SK-N-SH (cell line): Measurements from ENCODE around the gene SV2C. TPM values are rescaled to one million over a fixed set of nuclear protein-coding genes. Genes with fewer than 3 reads are reported as not detected.

Experiments used
- CTCF ChIA-PET: fragments of 300-600, 350-600 bp; formaldehyde crosslinking; extraction: SDS; loops from one replicate; lab custom pipeline; 2021; lab: Yijun Ruan, JAX
- POLR2A ChIA-PET: fragments of 350-600 bp; sonication (Branson Sonifier 250); formaldehyde crosslinking; extraction: SDS; loops from one replicate; lab custom pipeline; 2020; ENCODE audit warnings: antibody characterized with exemption, inconsistent platforms; lab: Yijun Ruan, JAX
- DNase-seq: peaks from one replicate; pipeline ENCODE4 v3.0.0; 2012
- H2AFZ ChIP-seq: fragments of 200-600 bp; sonication (generic); 2 replicates; pipeline ENCODE4 v1.8.1; 2016; ENCODE audit warnings: antibody characterized with exemption, mild to moderate bottlenecking, low read depth
- H3F3A ChIP-seq: fragments of 200-600 bp; sonication (generic); replicated peaks from 2 replicates; pipeline ENCODE3; 2016; ENCODE audit warnings: antibody characterized with exemption, mild to moderate bottlenecking; ENCODE audit not compliant: insufficient read depth
- H3K27ac ChIP-seq, 2 experiments: fragments of 200-500 bp in 1 of 2; fragments of 200-600 bp in 1 of 2; sonication (Bioruptor generic) in 1 of 2; sonication (generic), shearing (Covaris generic) in 1 of 2; 2 replicates each; pipeline versions ENCODE4 v1.5.1 to v1.6.1; 2014 to 2016; ENCODE audit warnings: low read depth in 2 of 2, inconsistent platforms in 1 of 2, low read length in 1 of 2, mild to moderate bottlenecking in 1 of 2, mixed read lengths in 1 of 2
- H3K27me3 ChIP-seq: fragments of 200-600 bp; sonication (generic), shearing (Covaris generic); 2 replicates; pipeline ENCODE4 v1.6.1; 2016; ENCODE audit warnings: mixed run types; ENCODE audit not compliant: insufficient read depth
- H3K36me3 ChIP-seq, 2 experiments: fragments of 200-500 bp in 1 of 2; fragments of 200-600 bp in 1 of 2; sonication (Bioruptor generic) in 1 of 2; sonication (generic) in 1 of 2; replicated peaks in 1 of 2; 2 replicates each; pipeline versions ENCODE3 to v1.5.1; 2014 to 2016; ENCODE audit warnings: low read length in 1 of 2, mild to moderate bottlenecking in 1 of 2; ENCODE audit not compliant: insufficient read depth in 2 of 2, control insufficient read depth in 1 of 2
- H3K4me1 ChIP-seq, 2 experiments: fragments of 200-500 bp in 1 of 2; fragments of 200-600 bp in 1 of 2; sonication (Bioruptor generic) in 1 of 2; sonication (generic), shearing (Covaris generic) in 1 of 2; 2 replicates each; pipeline versions ENCODE4 v1.5.1 to v1.6.1; 2014 to 2016; ENCODE audit warnings: low read depth in 1 of 2, low read length in 1 of 2, mixed run types in 1 of 2; ENCODE audit not compliant: insufficient read depth in 2 of 2, control insufficient read depth in 1 of 2
- H3K4me2 ChIP-seq: fragments of 200-600 bp; sonication (generic), shearing (Covaris generic); 2 replicates; pipeline ENCODE4 v1.6.1; 2017; ENCODE audit warnings: mixed run types
- H3K4me3 ChIP-seq, 2 experiments: fragments of 200-500 bp in 1 of 2; fragments of 200-600 bp in 1 of 2; sonication (Bioruptor generic) in 1 of 2; sonication (generic), shearing (Covaris generic) in 1 of 2; 2 replicates each; pipeline versions ENCODE4 v1.5.1 to v1.8.1; 2014 to 2016; ENCODE audit warnings: low read depth in 2 of 2, inconsistent platforms in 1 of 2, low read length in 1 of 2, mild to moderate bottlenecking in 1 of 2, mixed read lengths in 1 of 2, moderate library complexity in 1 of 2
- H3K79me2 ChIP-seq: fragments of 200-600 bp; sonication (generic); 2 replicates; pipeline ENCODE4 v1.8.1; 2017; ENCODE audit warnings: mild to moderate bottlenecking; ENCODE audit not compliant: insufficient read depth
- H3K9ac ChIP-seq: fragments of 200-600 bp; sonication (generic); 2 replicates; pipeline ENCODE4 v1.6.1; 2017; ENCODE audit warnings: mixed run types
- H3K9me2 ChIP-seq: fragments of 200-600 bp; sonication (generic); 2 replicates; pipeline ENCODE4 v1.6.1; 2017; ENCODE audit warnings: mixed run types
- H3K9me3 ChIP-seq: fragments of 200-600 bp; sonication (generic); 2 replicates; pipeline ENCODE4 v1.6.1; 2017; ENCODE audit warnings: mixed run types, mild to moderate bottlenecking, moderate library complexity
- H4K20me1 ChIP-seq: fragments of 200-600 bp; sonication (generic); 2 replicates; pipeline ENCODE4 v1.6.1; 2017; ENCODE audit warnings: mild to moderate bottlenecking, mixed run types; ENCODE audit not compliant: insufficient read depth
- FOXJ3 ChIP-seq: sonication (generic); formaldehyde crosslinking; IDR thresholded peaks from 2 replicates; pipeline ENCODE4 v1.5.1; 2020; ENCODE audit warnings: mild to moderate bottlenecking, missing genetic modification reagents
- FOXM1 ChIP-seq: IDR thresholded peaks from 2 replicates; pipeline ENCODE4 v1.4.0; 2012; ENCODE audit warnings: low read depth, mild to moderate bottlenecking
- GABPA ChIP-seq: IDR thresholded peaks from 2 replicates; pipeline ENCODE4 v1.4.0; 2012; ENCODE audit warnings: low read depth, mild to moderate bottlenecking
- GATA2 ChIP-seq: sonication (generic); formaldehyde crosslinking; IDR thresholded peaks from 2 replicates; pipeline ENCODE4 v1.5.0; 2020; ENCODE audit warnings: mild to moderate bottlenecking, missing genetic modification reagents
- IRF3 ChIP-seq: fragments of 150-350 bp; IDR thresholded peaks from 2 replicates; pipeline ENCODE4 v1.6.1; 2016; ENCODE audit warnings: mild to moderate bottlenecking, low read depth, low read length
- JUND ChIP-seq: IDR thresholded peaks from 2 replicates; pipeline ENCODE4 v1.4.0; 2012
- MEF2A ChIP-seq: IDR thresholded peaks from 2 replicates; pipeline ENCODE4 v1.4.0; 2012; ENCODE audit warnings: low read depth, borderline replicate concordance
- MXI1 ChIP-seq: IDR thresholded peaks from 2 replicates; pipeline ENCODE4 v1.6.1; 2012; ENCODE audit warnings: mild to moderate bottlenecking, low read depth, low read length, improper control_type of control experiment
- NFIC ChIP-seq: IDR thresholded peaks from 2 replicates; pipeline ENCODE4 v1.4.0; 2012; ENCODE audit warnings: borderline replicate concordance
- NRF1 ChIP-seq: IDR thresholded peaks from 2 replicates; pipeline ENCODE4 v1.6.1; 2012; ENCODE audit warnings: low read depth, mild to moderate bottlenecking, low read length
- POLR2AphosphoS5 ChIP-seq: IDR thresholded peaks from 2 replicates; pipeline ENCODE4 v1.6.1; 2012; ENCODE audit warnings: low read depth, low read length
- RAD21 ChIP-seq: IDR thresholded peaks from 2 replicates; pipeline ENCODE4 v1.6.1; 2012; ENCODE audit warnings: mild to moderate bottlenecking, low read length
- RCOR1 ChIP-seq: fragments of 150-350 bp; IDR thresholded peaks from 2 replicates; pipeline ENCODE4 v1.6.1; 2017; ENCODE audit warnings: antibody characterized with exemption, low read length
- SIN3A ChIP-seq: IDR thresholded peaks from 2 replicates; pipeline ENCODE4 v1.6.1; 2012; ENCODE audit warnings: low read depth, mild to moderate bottlenecking, low read length, moderate library complexity, borderline replicate concordance
- TCF12 ChIP-seq: IDR thresholded peaks from 2 replicates; pipeline ENCODE4 v1.4.0; 2012
- YY1 ChIP-seq: IDR thresholded peaks from 2 replicates; pipeline ENCODE4 v1.4.0; 2012; ENCODE audit warnings: low read depth, mild to moderate bottlenecking
- ZBTB33 ChIP-seq: IDR thresholded peaks from 2 replicates; pipeline ENCODE4 v1.4.0; 2012; ENCODE audit warnings: low read depth, borderline replicate concordance
- WGBS: methylation state at CpG from one replicate; pipeline ENCODE4 v1.1.6; 2017; ENCODE audit warnings: low lambda C conversion rate; 5-methylcytosine and 5-hydroxymethylcytosine counted together
- polyA plus RNA-seq, 3 experiments: library from polyadenylated mRNA; depleted of rRNA; stranded (reverse); fragments of >200 nt; gene quantifications; 2 replicates each; pipeline ENCODE4 v1.2.3, GENCODE V29; 2012
- TF ChIP-seq, protein P1 (sequence below): fragments of 150-350 bp; IDR thresholded peaks from 2 replicates; pipeline ENCODE4 v1.6.1; 2017; ENCODE audit warnings: antibody characterized with exemption, low read length, low read depth, borderline replicate concordance
- TF ChIP-seq, protein P2 (sequence below): IDR thresholded peaks from 2 replicates; pipeline ENCODE4 v1.4.0; 2012; ENCODE audit warnings: low read depth, borderline replicate concordance

The SV2C gene
- polyA plus RNA-seq, 1 of the 3 experiments (the other 2 are of a cell fraction), result 0.05 TPM

DNA sequence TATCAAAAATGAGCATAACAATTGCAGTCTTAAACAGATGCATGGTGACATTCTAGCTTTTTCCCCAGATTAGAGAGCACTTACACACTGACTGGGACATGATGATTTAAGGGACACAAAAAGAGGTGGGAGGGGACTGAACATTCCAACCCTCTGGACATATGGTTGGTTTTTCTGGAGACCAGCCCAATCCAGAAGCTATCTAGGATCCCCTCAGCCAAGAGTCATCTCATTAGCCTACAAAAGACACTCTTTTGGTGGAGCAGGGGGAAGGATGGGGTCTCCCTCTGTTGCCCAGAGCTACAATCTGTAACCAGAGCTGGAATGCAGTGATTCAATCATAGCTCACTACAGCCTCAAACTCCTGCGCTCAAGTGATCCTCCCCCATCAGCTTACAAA lies 222.6 kb downstream of the SV2C start:
- H3K9me2 ChIP-seq, result no peaks in the 10 kb centered on the region
- no peaks in the 10 kb centered on the region for H3K9me3 ChIP-seq
- H2AFZ ChIP-seq, result no peak overlapping the region
- DNase-seq, result no peak
- TF ChIP-seq RCOR1, result no peak
- TF ChIP-seq MXI1, result no peak
- H4K20me1 ChIP-seq, result no peaks in the 10 kb centered on the region
- H3K79me2 ChIP-seq, result no peaks in the 10 kb centered on the region
- CTCF ChIA-PET, result no interaction called here
- 29% methylated on average over 1 of the region's 1 CpG for WGBS
- H3K9ac ChIP-seq, result no peak overlapping the region
- POLR2A ChIA-PET, result no interaction called here
- H3F3A ChIP-seq, result no peaks in the 10 kb centered on the region
- H3K4me2 ChIP-seq, result no peak overlapping the region
- peaks cover 0 to 2% of the 10 kb centered on the region in 2 experiments for H3K36me3 ChIP-seq
- H3K4me1 ChIP-seq, result peaks cover 0 to 5% of the 10 kb centered on the region in 2 experiments; a peak in 1 of 4 replicates
- H3K4me3 ChIP-seq, result no peak overlapping the region
- H3K27ac ChIP-seq, result no peak overlapping the region
- H3K27me3 ChIP-seq, result no peaks in the 10 kb centered on the region

GRCh38 chr5:76310208-76310607 lies 227.0 kb downstream of the SV2C start:
- H4K20me1 ChIP-seq, result no peaks in the 10 kb centered on the region
- no peaks in the 10 kb centered on the region for H3K9me3 ChIP-seq
- peaks cover 0 to 2% of the 10 kb centered on the region in 2 experiments for H3K36me3 ChIP-seq
- no peak overlapping the region for H3K9ac ChIP-seq
- 31% methylated on average over 1 of the region's 1 CpG for WGBS
- no peak overlapping the region for H2AFZ ChIP-seq
- H3K4me2 ChIP-seq, result no peak overlapping the region
- H3K4me3 ChIP-seq, result no peak overlapping the region
- ChIA-PET POLR2A (no interaction called here), CTCF (interaction anchor here (2.5 kb wide), 1 partner anchor 11 kb away, joined by 6 read pairs; no protein-coding TSS in a partner anchor)
- no peak for TF ChIP-seq RAD21
- no peak for TF ChIP-seq YY1
- no peak for TF ChIP-seq TCF12
- TF ChIP-seq, protein P1, sequence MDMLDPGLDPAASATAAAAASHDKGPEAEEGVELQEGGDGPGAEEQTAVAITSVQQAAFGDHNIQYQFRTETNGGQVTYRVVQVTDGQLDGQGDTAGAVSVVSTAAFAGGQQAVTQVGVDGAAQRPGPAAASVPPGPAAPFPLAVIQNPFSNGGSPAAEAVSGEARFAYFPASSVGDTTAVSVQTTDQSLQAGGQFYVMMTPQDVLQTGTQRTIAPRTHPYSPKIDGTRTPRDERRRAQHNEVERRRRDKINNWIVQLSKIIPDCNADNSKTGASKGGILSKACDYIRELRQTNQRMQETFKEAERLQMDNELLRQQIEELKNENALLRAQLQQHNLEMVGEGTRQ, result no peak
- TF ChIP-seq NFIC, result no peak
- no peak for TF ChIP-seq FOXJ3 (CRISPR knock-in tag)
- TF ChIP-seq FOXM1, result no peak
- no peak for TF ChIP-seq GATA2
- no peak for TF ChIP-seq NRF1
- TF ChIP-seq, protein P2, sequence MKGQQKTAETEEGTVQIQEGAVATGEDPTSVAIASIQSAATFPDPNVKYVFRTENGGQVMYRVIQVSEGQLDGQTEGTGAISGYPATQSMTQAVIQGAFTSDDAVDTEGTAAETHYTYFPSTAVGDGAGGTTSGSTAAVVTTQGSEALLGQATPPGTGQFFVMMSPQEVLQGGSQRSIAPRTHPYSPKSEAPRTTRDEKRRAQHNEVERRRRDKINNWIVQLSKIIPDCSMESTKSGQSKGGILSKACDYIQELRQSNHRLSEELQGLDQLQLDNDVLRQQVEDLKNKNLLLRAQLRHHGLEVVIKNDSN, result no peak
- no peak for TF ChIP-seq IRF3
- TF ChIP-seq MXI1, result no peak
- no peak for TF ChIP-seq JUND
- no peak for TF ChIP-seq RCOR1
- no peak for TF ChIP-seq GABPA
- no peak for TF ChIP-seq ZBTB33
- no peak for TF ChIP-seq POLR2AphosphoS5
- TF ChIP-seq MEF2A, result no peak
- no peak for TF ChIP-seq SIN3A
- H3K4me1 ChIP-seq, result peaks cover 0 to 4% of the 10 kb centered on the region in 2 experiments; a peak in 1 of 4 replicates
- DNase-seq, result no peak
- H3K27ac ChIP-seq, result no peak overlapping the region
- no peaks in the 10 kb centered on the region for H3K27me3 ChIP-seq
- no peaks in the 10 kb centered on the region for H3K9me2 ChIP-seq
- H3F3A ChIP-seq, result no peaks in the 10 kb centered on the region
- no peaks in the 10 kb centered on the region for H3K79me2 ChIP-seq
